Right atrium auricular region (tissue), 2 donors: ENCODE results near the gene YTHDF1. TPM values are rescaled to one million over a fixed set of nuclear protein-coding genes. Genes with fewer than 3 reads are reported as not detected.

ENCODE experiments used
- DNase-seq: peaks from one replicate; pipeline ENCODE4 v3.0.0-alpha.2; 2019; ENCODE audit warnings: low spot score
- H3K27ac ChIP-seq, 2 donors: fragments of 200-600 bp; sonication (generic); 1 replicate in 1 of 2; 2 replicates in 1 of 2; pipeline ENCODE4 v1.5.1; 2016 to 2019
- H3K27me3 ChIP-seq, 2 donors: fragments of 200-600 bp; sonication (generic); one replicate each; pipeline versions ENCODE4 v1.5.1 to v1.6.0; 2017 to 2019
- H3K36me3 ChIP-seq: fragments of 200-600 bp; sonication (generic); one replicate; pipeline ENCODE4 v1.5.1; 2016
- H3K4me1 ChIP-seq, 2 donors: fragments of 200-600 bp; sonication (generic); one replicate each; pipeline versions ENCODE4 v1.5.1 to v1.6.0; 2017 to 2019
- H3K4me3 ChIP-seq, 2 donors: fragments of 200-600 bp; sonication (generic); 1 replicate in 1 of 2; 2 replicates in 1 of 2; pipeline ENCODE4 v1.5.1; 2017 to 2019; ENCODE audit warnings: mild to moderate bottlenecking in 1 of 2, moderate library complexity in 1 of 2
- H3K9me3 ChIP-seq, 2 donors: fragments of 200-600 bp; sonication (generic); one replicate each; pipeline ENCODE4 v1.5.1; 2019
- CTCF ChIP-seq, 2 donors: fragments of 200-600 bp; sonication (generic); IDR thresholded peaks; one replicate each; pipeline ENCODE4 v1.5.1; 2019; ENCODE audit warnings: antibody characterized with exemption in 2 of 2
- total RNA-seq, 2 donors: library from RNA; depleted of rRNA; stranded (reverse); fragments of >200 nt; gene quantifications; one replicate each; pipeline ENCODE4 v1.1.0, GENCODE V29; 2016

Gene YTHDF1
- total RNA-seq, 2 donors from 2014 or later, result 15.7 to 26.1 TPM

GRCh38 chr20:63220696-63221399, 4.9 kb upstream of the YTHDF1 start:
- Histone ChIP-seq H3K4me1 (peaks cover 0 to 12% of the 10 kb centered on the region in 2 donors), H3K4me3 (no peak overlapping the region), H3K27me3 (no peaks in the 10 kb centered on the region), H3K27ac (no peak overlapping the region), H3K9me3 (no peaks in the 10 kb centered on the region), H3K36me3 (no peaks in the 10 kb centered on the region)
- no peak for DNase-seq
- no peak for TF ChIP-seq CTCF (IDR thresholded peaks at IDR 0.05)

GRCh38 chr20:63219866-63220521, 4.1 kb upstream of the YTHDF1 start:
- H3K4me3 ChIP-seq, result no peak overlapping the region
- no peaks in the 10 kb centered on the region for H3K27me3 ChIP-seq
- no peak for TF ChIP-seq CTCF (IDR thresholded peaks at IDR 0.05)
- no peak overlapping the region for H3K27ac ChIP-seq
- no peaks in the 10 kb centered on the region for H3K36me3 ChIP-seq
- peaks cover 0 to 15% of the 10 kb centered on the region in 2 donors for H3K4me1 ChIP-seq
- H3K9me3 ChIP-seq, result no peaks in the 10 kb centered on the region
- DNase-seq, result no peak

- no peaks in the 10 kb centered on the region for H3K27me3 ChIP-seq
- DNase-seq, result no peak
- no peak overlapping the region for H3K27ac ChIP-seq
- H3K4me3 ChIP-seq, result no peak overlapping the region
- TF ChIP-seq CTCF (IDR thresholded peaks at IDR 0.05), result no peak
- no peaks in the 10 kb centered on the region for H3K9me3 ChIP-seq
- H3K36me3 ChIP-seq, result no peaks in the 10 kb centered on the region
- H3K4me1 ChIP-seq, result peaks cover 0 to 15% of the 10 kb centered on the region in 2 donors
Measured at GRCh38 chr20:63219447-63219821, 3.5 kb upstream of the YTHDF1 start.

- Histone ChIP-seq H3K27ac (no peak overlapping the region), H3K9me3 (no peaks in the 10 kb centered on the region), H3K27me3 (no peaks in the 10 kb centered on the region), H3K4me1 (peaks cover 0 to 20% of the 10 kb centered on the region in 2 donors), H3K36me3 (peaks cover 5% of the 10 kb centered on the region), H3K4me3 (no peak overlapping the region)
- no peak for DNase-seq
- TF ChIP-seq CTCF (IDR thresholded peaks at IDR 0.05), result no peak
Measured at GRCh38 chr20:63218701-63219446, 2.9 kb upstream of the YTHDF1 start.

- Histone ChIP-seq H3K27ac (no peak overlapping the region), H3K9me3 (no peaks in the 10 kb centered on the region), H3K4me1 (peaks cover 0 to 29% of the 10 kb centered on the region in 2 donors), H3K27me3 (no peaks in the 10 kb centered on the region), H3K4me3 (no peak overlapping the region), H3K36me3 (peaks cover 17% of the 10 kb centered on the region)
- no peak for DNase-seq
- TF ChIP-seq CTCF (IDR thresholded peaks at IDR 0.05), result no peak
Measured at GRCh38 chr20:63217706-63218105, 1.8 kb upstream of the YTHDF1 start.
